Measurements from ENCODE around the gene VIPR2.
"Not testable (repeated sequence)": the region's sequence is repeated elsewhere in the genome, so short reads cannot be mapped to it uniquely, and the experiment has no call there.

The VIPR2 gene

GRCh38 chr7:159127691-159128642, 16.7 kb downstream of the VIPR2 start:
- TF ChIP-seq ZFX (IDR thresholded peaks at IDR 0.05) (no peak), CTCF (conservative IDR thresholded peaks at IDR 0.05) (no peak)
- no peak overlapping the region for H3K27ac ChIP-seq

GRCh38 chr7:159126311-159127260, 18.1 kb downstream of the VIPR2 start:
- no peak overlapping the region for H3K27ac ChIP-seq
- TF ChIP-seq CTCF (conservative IDR thresholded peaks at IDR 0.05): no peak
- TF ChIP-seq ZFX (IDR thresholded peaks at IDR 0.05): no peak

DNA sequence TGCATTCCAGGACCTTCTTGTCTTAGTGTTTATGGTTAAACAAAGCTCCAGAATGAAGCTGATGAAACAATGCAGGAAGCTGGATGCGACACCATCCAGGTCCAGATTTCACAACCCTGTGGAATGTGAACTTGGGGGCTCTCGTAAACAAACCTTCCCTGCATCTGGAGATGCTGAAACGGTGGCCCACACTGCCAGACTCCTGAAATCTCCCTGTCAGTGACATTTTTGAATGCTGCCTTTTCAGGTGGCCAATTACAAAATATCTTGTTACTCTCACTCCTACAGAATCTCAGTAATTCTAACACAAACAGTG, 18.8 kb downstream of the VIPR2 start:
- H3K27ac ChIP-seq: no peak overlapping the region
- TF ChIP-seq ZFX (IDR thresholded peaks at IDR 0.05) (no peak), CTCF (conservative IDR thresholded peaks at IDR 0.05) (no peak)

DNA sequence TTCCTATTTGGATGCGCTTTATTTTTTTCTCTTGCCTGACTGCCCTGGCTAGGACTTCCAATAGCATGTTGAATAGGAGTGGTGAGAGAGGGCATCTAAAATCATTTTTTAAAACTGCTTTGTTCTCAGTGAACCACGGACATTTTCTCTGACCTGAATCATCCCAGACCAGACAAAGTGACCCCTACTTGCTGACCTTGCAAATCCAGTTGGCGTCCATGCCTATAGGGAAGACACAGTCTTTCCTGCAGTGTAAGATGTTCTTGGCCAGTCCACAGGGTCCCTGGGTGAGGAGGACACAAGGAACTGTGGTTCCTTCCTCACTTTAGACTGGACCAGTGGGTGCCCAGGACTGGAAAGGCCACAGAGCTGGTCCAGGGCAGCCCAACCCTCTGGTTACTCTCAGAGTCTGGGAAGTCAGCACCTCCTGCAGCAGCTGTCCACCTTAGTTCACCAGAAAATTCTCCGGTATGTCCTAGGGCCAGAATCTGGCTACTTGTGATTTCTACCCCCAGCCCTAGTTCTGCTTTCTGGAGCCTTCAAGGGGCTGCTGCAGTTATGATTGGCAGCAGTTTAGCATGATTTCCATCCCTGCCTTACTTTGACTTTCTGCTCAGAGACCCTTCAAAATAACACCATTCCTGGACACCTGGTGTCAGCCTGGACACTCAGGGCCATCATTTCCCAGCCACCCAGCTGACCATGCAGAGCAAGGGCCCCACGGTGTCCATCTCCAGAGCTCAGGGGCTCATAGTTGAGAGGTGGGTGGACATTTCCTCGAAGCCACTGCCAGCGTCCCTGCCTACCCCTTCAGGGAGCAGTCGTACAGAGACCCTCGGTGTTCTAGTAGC, 19.3 kb downstream of the VIPR2 start:
- TF ChIP-seq ZFX (IDR thresholded peaks at IDR 0.05): no peak
- no peak for TF ChIP-seq CTCF (conservative IDR thresholded peaks at IDR 0.05)
- no peak overlapping the region for H3K27ac ChIP-seq

- not testable (repeated sequence) for H3K27ac ChIP-seq
Measured at GRCh38 chr7:159123793-159124192, 20.9 kb downstream of the VIPR2 start.

- not testable (repeated sequence) for H3K27ac ChIP-seq
Measured at GRCh38 chr7:159123294-159123693, 21.4 kb downstream of the VIPR2 start.

GRCh38 chr7:159122276-159122675, 22.4 kb downstream of the VIPR2 start:
- H3K27ac ChIP-seq: no peak overlapping the region
- TF ChIP-seq CTCF (conservative IDR thresholded peaks at IDR 0.05) (no peak), ZFX (IDR thresholded peaks at IDR 0.05) (no peak)
